HG02852 (cell line): ENCODE data around the gene FN1.
"Not testable (repeated sequence)": the region's sequence is repeated elsewhere in the genome, so short reads cannot be mapped to it uniquely, and the experiment has no call there.

Experiments
- ATAC-seq: cut with Tn5 transposase; IDR thresholded peaks from one replicate; pipeline ENCODE4 v1.9.1; 2021; ENCODE audit warnings: mild to moderate bottlenecking, moderate library complexity; ENCODE audit not compliant: unreplicated experiment

The FN1 gene

DNA sequence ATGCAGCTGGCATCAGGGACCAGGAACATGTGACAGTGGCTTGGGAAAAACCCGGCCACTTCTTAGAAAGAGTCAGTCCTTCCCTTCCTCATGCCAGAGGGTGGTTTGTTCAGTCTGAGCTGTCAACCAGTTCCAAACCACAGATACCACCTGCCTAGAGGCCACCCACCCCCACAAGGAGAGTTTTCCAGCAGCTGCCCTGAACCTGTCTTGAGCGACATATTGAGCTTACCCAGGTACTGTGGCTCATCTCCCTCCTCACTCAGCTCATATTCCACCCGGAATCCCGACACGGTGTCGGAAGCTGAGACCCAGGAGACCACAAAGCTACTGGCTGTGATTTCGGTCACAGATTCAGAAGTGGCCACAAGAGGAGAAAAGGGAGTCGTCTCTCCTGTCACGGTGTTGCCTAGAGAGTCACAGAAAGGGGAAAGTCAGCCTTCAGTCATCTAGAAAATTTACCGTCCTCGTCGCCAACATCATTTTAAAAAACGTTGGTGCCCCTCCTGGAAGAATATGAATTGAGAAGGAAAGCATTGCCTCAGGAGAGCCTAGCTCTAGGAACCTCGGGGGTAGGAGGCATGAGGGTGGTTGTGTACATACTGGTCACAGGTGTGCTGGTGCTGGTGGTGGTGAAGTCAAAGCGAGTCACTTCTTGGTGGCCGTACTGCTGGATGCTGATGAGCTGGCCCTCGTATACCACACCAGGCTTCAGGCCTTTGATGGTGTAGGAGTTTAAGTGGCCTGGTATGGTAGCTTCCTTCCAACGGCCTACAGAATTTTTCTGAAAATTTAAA, 26.3 kb downstream of the FN1 start:
- no peak for ATAC-seq

- ATAC-seq, result not testable (repeated sequence)
Measured at GRCh38 chr2:215408441-215408840, 27.4 kb downstream of the FN1 start.

DNA sequence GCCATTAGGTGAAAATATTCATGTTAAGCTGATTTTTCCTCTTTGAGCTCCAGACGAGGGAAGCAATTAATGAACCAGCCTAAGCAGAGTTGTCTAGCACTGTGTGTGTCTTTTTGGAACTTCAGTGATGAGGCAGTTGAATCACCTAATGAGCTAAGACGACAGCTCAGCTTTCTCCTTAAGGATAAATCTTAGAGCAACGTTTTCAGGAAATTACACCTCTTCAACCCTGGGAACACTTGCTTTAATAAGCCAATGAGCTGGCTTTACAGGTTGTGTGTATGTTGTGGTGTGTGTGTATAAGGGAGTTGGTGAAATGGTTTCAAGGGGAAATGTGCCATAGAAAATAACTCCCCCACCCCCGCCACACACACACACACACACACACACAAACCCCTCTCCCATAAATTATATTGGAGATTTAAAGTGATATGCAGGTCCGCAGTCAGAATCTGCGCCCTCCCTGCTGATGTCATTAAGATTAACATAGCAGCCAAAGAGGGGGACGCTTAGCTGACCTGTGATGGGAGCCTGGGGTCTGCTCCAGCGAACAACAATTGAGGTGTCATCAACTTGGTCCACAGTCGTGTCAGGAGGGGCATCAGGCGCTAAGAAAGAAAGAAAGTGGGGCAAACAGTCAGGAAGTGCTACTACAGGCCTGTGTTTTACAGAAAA, 28.1 kb downstream of the FN1 start:
- ATAC-seq, result no peak

- no peak for ATAC-seq
Measured at GRCh38 chr2:215407061-215407460, 28.8 kb downstream of the FN1 start.

DNA sequence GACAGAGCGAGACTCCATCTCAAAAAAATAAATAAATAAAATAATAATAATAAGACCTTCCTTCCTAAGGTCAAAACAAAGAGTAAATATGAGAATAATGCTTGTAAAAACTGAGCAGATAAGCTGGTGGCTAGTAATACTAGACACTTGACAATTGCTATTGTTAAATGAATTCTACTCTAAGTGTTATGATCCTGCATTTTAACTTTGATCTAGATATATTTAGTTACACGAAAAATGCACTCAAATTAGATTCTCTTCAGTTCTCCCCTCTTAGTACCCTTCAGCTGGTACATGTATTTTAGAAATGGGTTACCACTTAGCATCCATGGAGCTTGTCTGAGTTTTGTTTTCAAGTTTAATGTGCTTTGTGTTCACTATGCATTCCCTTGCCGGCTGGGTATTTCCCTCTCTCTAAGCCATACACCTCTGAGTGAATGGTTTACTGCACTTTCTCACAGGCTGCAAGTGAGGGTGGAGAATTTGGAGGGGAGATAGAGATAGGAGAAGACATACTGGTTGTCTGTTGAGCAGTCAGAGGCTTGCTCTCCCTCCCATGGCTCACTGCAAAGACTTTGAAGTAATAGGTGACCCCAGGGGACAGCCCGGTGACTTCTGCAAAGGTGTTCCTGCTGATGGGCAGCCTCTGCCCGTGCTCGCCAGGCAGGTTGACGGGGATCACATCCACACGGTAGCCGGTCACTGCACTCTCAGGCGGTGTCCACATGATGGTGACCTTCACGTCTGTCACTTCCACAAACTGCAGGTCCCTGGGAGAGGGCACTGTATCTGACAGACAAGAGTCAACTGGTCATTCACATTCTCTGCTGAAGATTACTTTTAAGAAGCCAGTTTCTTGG, 29.9 kb downstream of the FN1 start:
- ATAC-seq, result no peak

GRCh38 chr2:215404348-215405012, 31.4 kb downstream of the FN1 start:
- no peak for ATAC-seq

GRCh38 chr2:215403441-215404347, 32.2 kb downstream of the FN1 start:
- no peak for ATAC-seq

- ATAC-seq, result no peak
Measured at GRCh38 chr2:215401896-215402379, 33.9 kb downstream of the FN1 start.

- no peak for ATAC-seq
Measured at GRCh38 chr2:215399067-215399716, 36.7 kb downstream of the FN1 start.

GRCh38 chr2:215397632-215398341, 38.1 kb downstream of the FN1 start:
- no peak for ATAC-seq

DNA sequence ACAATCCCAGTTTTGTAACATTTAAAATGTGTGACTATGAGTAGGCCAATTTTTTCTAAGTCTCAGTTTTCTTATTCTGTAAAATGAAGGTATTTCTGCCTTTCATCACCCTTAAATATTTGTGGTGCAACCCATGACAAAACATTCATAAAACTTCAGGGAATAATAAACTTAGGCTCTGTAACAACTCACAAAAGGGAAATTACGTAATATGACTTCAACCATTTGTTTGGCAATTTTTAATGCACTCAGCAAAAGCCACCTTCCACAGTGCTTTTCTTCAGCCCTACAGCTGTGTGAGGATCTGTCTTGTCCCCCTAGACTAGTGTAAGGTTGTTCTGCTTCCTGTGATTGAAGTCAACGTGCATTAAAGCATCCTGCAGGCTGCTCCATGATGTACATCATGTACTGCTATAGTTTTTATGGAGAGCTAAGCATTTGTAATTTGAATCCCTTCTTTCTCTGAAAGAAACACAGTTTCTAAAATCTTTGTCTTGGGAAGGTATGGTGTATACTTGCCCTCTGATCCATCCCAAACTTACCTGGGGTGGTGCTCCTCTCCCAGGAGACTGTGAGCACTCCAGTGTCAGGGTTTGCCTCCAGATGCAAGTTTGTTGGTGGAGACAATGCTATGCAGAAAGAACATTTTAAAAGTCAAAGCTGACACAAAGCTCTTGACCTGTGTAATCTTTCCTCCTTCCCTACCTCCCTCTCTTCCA, 39.1 kb downstream of the FN1 start:
- ATAC-seq, result no peak

GRCh38 chr2:215395687-215396460, 40.0 kb downstream of the FN1 start:
- ATAC-seq, result no peak

DNA sequence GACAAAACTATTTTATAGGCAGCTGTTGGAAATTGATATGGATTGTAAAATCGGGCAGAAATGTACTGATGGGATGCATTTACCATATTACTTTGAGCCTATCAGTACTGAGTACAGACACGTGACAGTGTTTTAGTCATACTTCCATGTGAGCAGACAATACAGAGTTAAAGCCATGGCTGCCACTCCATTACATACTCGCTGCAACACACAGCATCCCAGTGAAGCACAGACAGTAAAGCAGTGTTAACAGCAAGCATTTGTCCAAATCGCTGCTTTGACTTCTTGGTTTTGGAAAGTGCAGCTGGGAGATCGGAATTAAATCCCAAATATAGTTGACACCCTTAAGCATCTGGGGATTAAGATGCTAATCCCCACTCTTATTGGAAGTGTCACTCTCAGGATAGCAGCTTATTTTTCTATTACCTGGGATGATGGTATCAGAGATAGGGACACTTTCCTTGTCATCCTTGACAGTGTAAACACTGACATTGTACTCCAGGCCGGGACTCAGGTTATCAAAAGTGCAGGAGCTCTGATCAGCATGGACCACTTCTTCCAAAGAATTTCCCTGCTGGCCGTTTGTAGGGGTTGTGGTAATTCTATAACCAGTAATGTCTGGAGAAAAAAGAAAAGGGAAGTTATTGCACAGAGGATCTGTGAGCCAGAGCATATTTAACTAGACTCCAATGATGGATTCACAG, 41.6 kb downstream of the FN1 start:
- no peak for ATAC-seq

- ATAC-seq, result no peak
Measured at GRCh38 chr2:215392687-215393270, 43.1 kb downstream of the FN1 start.

GRCh38 chr2:215392164-215392563, 43.7 kb downstream of the FN1 start:
- ATAC-seq, result no peak

DNA sequence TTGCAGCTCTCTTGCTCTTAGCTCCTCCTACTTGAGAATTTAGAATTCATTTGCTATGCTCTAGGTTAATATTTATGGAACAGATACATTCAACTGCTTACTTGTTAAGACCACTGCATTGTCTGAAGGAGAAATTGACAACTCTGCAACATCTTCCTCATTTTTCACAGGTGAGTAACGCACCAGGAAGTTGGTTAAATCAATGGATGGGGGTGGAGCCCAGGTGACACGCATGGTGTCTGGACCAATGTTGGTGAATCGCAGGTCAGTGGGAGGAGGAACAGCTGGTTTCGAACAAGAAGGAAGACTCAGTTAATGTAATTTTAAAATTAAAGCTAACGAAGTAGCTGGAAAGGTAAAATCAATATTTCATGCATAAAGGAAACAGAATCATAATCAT, 44.3 kb downstream of the FN1 start:
- no peak for ATAC-seq
